Liver (tissue), 3 donors: ENCODE results near the gene AKAP12.

Experiments used
- EGR1 ChIP-seq, 2 donors: IDR thresholded peaks; 2 replicates each; pipeline ENCODE4 v1.6.1; 2016 to 2018; ENCODE audit warnings: antibody characterized with exemption in 2 of 2, low read depth in 2 of 2
- GABPA ChIP-seq, 2 donors: IDR thresholded peaks in 1 of 2; conservative IDR thresholded peaks in 1 of 2; 2 replicates each; pipeline ENCODE4 v1.6.1; 2016; ENCODE audit warnings: antibody characterized with exemption in 2 of 2, mild to moderate bottlenecking in 1 of 2, moderate library complexity in 1 of 2
- HNF4A ChIP-seq, 2 donors: conservative IDR thresholded peaks; 2 replicates each; pipeline ENCODE4 v1.6.1; 2016; ENCODE audit warnings: antibody characterized with exemption in 2 of 2, mild to moderate bottlenecking in 2 of 2
- JUND ChIP-seq, 2 donors: IDR thresholded peaks; 2 replicates each; pipeline ENCODE4 v1.6.1; 2016; ENCODE audit warnings: antibody characterized with exemption in 2 of 2
- RAD21 ChIP-seq, 2 donors: IDR thresholded peaks; 2 replicates each; pipeline ENCODE4 v1.6.1; 2016; ENCODE audit warnings: antibody characterized with exemption in 2 of 2, mild to moderate bottlenecking in 2 of 2
- RXRA ChIP-seq, 2 donors: IDR thresholded peaks; 2 replicates each; pipeline ENCODE4 v1.6.1; 2017 to 2018; ENCODE audit warnings: antibody characterized with exemption in 2 of 2, mild to moderate bottlenecking in 1 of 2
- SP1 ChIP-seq: IDR thresholded peaks from 2 replicates; pipeline ENCODE4 v1.6.1; 2018; ENCODE audit warnings: antibody characterized with exemption, mild to moderate bottlenecking
- YY1 ChIP-seq: IDR thresholded peaks from 2 replicates; pipeline ENCODE4 v1.6.1; 2016; ENCODE audit warnings: antibody characterized with exemption, mild to moderate bottlenecking
- TF ChIP-seq, protein P1 (sequence below): IDR thresholded peaks from 2 replicates; pipeline ENCODE4 v1.6.1; 2016; ENCODE audit warnings: antibody characterized with exemption
- TF ChIP-seq, protein P2 (sequence below): fragments of 150-350 bp; IDR thresholded peaks from 2 replicates; pipeline ENCODE4 v1.5.1; 2017; ENCODE audit warnings: improper control_type of control experiment, low read depth, low read length; ENCODE audit not compliant: missing input control
- TF ChIP-seq, protein P3 (sequence below): IDR thresholded peaks from 2 replicates; pipeline ENCODE4 v1.6.1; 2016; ENCODE audit warnings: antibody characterized with exemption, mild to moderate bottlenecking
- TF ChIP-seq, protein P4 (sequence below): IDR thresholded peaks from 2 replicates; pipeline ENCODE4 v1.6.1; 2016; ENCODE audit warnings: antibody characterized with exemption
- TF ChIP-seq, protein P5 (sequence below): IDR thresholded peaks from 2 replicates; pipeline ENCODE4 v1.6.1; 2016; ENCODE audit warnings: antibody characterized with exemption
- donor health status: healthy.
- donor health status: healthy.

DNA sequence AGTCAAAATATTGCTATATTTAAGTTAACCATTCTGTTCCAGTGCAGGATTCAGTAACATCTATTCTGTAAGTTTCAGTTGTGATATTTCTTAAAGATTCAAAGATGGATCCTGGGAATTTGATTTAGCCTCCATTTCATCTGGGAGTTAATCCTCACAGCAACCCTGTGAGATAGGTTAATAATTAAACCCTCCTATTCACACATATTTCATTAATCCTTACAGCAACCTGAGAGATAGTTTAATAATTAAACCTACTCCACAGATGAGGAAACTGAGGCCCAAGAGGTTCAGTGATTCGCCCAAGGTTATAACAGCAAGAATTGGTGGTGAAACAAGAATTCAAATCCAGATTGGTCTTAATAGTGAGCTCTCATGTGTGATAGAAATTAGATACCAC lies 162.5 kb downstream of the AKAP12 start:
- TF ChIP-seq, protein P1, sequence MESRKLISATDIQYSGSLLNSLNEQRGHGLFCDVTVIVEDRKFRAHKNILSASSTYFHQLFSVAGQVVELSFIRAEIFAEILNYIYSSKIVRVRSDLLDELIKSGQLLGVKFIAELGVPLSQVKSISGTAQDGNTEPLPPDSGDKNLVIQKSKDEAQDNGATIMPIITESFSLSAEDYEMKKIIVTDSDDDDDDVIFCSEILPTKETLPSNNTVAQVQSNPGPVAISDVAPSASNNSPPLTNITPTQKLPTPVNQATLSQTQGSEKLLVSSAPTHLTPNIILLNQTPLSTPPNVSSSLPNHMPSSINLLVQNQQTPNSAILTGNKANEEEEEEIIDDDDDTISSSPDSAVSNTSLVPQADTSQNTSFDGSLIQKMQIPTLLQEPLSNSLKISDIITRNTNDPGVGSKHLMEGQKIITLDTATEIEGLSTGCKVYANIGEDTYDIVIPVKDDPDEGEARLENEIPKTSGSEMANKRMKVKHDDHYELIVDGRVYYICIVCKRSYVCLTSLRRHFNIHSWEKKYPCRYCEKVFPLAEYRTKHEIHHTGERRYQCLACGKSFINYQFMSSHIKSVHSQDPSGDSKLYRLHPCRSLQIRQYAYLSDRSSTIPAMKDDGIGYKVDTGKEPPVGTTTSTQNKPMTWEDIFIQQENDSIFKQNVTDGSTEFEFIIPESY, result no peak
- TF ChIP-seq, protein P2, sequence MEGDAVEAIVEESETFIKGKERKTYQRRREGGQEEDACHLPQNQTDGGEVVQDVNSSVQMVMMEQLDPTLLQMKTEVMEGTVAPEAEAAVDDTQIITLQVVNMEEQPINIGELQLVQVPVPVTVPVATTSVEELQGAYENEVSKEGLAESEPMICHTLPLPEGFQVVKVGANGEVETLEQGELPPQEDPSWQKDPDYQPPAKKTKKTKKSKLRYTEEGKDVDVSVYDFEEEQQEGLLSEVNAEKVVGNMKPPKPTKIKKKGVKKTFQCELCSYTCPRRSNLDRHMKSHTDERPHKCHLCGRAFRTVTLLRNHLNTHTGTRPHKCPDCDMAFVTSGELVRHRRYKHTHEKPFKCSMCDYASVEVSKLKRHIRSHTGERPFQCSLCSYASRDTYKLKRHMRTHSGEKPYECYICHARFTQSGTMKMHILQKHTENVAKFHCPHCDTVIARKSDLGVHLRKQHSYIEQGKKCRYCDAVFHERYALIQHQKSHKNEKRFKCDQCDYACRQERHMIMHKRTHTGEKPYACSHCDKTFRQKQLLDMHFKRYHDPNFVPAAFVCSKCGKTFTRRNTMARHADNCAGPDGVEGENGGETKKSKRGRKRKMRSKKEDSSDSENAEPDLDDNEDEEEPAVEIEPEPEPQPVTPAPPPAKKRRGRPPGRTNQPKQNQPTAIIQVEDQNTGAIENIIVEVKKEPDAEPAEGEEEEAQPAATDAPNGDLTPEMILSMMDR, result no peak
- TF ChIP-seq RAD21 (IDR thresholded peaks at IDR 0.05), result no peak
- TF ChIP-seq RXRA (IDR thresholded peaks at IDR 0.05), result no peak
- peak; percentile 27 for TF ChIP-seq YY1
- no peak for TF ChIP-seq JUND (IDR thresholded peaks at IDR 0.05)
- TF ChIP-seq, protein P3, sequence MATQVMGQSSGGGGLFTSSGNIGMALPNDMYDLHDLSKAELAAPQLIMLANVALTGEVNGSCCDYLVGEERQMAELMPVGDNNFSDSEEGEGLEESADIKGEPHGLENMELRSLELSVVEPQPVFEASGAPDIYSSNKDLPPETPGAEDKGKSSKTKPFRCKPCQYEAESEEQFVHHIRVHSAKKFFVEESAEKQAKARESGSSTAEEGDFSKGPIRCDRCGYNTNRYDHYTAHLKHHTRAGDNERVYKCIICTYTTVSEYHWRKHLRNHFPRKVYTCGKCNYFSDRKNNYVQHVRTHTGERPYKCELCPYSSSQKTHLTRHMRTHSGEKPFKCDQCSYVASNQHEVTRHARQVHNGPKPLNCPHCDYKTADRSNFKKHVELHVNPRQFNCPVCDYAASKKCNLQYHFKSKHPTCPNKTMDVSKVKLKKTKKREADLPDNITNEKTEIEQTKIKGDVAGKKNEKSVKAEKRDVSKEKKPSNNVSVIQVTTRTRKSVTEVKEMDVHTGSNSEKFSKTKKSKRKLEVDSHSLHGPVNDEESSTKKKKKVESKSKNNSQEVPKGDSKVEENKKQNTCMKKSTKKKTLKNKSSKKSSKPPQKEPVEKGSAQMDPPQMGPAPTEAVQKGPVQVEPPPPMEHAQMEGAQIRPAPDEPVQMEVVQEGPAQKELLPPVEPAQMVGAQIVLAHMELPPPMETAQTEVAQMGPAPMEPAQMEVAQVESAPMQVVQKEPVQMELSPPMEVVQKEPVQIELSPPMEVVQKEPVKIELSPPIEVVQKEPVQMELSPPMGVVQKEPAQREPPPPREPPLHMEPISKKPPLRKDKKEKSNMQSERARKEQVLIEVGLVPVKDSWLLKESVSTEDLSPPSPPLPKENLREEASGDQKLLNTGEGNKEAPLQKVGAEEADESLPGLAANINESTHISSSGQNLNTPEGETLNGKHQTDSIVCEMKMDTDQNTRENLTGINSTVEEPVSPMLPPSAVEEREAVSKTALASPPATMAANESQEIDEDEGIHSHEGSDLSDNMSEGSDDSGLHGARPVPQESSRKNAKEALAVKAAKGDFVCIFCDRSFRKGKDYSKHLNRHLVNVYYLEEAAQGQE, result no peak
- no peak for TF ChIP-seq SP1
- TF ChIP-seq, protein P4, sequence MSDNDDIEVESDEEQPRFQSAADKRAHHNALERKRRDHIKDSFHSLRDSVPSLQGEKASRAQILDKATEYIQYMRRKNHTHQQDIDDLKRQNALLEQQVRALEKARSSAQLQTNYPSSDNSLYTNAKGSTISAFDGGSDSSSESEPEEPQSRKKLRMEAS, result no peak
- TF ChIP-seq, protein P5, sequence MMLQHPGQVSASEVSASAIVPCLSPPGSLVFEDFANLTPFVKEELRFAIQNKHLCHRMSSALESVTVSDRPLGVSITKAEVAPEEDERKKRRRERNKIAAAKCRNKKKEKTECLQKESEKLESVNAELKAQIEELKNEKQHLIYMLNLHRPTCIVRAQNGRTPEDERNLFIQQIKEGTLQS, result no peak
- no peak for TF ChIP-seq EGR1 (IDR thresholded peaks at IDR 0.05; ENCODE audit: low read depth in 2 of 2)
- no peak for TF ChIP-seq GABPA (IDR thresholded peaks at IDR 0.05 in 1 of 2, conservative IDR thresholded peaks at IDR 0.05 in 1 of 2)
- no peak for TF ChIP-seq HNF4A (conservative IDR thresholded peaks at IDR 0.05)
